C4-2B (cell line): ENCODE measurements around the gene XYLT1.

Experiments used
- H3K27ac ChIP-seq: fragments of 450-650 bp; 2 replicates; pipeline ENCODE4 v1.5.1; 2017
- CTCF ChIP-seq: fragments of 450-650 bp; conservative IDR thresholded peaks from 2 replicates; pipeline ENCODE4 v1.5.1; 2017; ENCODE audit warnings: mild to moderate bottlenecking
- ZFX ChIP-seq: fragments of 450-650 bp; IDR thresholded peaks from 2 replicates; pipeline ENCODE4 v1.6.1; 2017

The XYLT1 gene

DNA sequence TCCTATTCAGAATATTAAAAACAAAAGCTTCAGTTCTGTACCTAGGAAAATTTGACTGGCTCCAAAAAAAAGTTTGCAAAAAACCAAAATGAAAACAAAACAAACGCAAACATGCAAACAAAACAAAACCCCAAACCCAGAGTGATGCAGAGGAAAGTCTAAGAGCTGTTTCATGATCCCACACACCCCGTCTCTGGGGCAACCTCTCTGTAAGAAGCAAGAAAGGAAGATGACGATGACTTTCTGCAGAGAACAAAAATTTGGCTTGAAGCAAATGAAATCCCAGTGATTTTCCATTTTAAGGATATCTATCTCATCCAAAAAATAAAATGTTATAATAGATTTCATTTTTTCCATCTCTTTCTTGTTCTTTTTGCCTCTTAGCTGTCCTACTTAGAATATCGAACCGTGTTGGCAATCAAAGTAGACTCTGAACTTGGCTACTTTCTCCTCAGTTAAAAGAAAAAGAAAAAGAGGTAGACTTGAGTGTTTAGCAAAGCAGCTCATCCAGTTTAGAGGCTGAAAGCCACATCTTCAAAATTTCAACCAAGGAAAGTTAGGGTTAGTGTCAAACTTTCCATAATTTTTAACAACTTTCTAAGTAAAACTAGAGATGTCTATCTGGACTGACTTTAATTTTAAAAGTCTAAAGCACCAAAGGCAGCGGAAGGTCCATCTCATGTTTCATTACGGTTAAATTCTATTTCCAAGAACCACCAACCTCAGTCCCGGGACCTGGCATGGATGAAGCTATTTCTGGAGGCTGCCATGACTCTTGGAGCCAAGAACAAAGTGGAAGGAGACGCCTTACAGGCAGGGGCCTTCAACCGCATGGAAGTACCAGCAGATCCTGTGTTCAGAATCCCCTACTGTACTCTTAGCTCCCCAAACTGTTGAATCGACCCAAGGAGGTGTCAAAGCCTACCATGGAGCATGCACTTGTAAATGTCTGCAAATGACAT is 180.8 kb downstream of the XYLT1 start:
- no peak overlapping the region for H3K27ac ChIP-seq
- TF ChIP-seq CTCF (no peak), ZFX (no peak)

DNA sequence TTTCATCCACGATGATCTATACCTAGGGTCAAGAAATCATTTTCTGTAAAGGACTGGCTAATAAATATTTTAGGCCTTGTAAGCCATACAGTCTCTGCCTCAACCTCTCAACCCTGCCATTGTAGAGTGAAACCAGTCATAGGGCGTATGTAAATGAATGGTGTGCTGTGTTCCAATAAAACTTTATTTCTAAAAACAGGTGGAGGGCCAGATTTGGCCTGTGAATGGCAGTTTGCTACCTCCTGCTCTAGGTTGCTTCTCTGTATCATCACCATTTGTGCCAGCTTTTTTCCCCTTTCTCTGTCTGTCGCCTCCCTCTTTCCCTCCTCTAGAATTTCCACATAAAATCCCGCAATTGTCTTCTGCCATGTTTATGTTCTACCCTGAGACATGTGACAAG is 181.7 kb downstream of the XYLT1 start:
- no peak overlapping the region for H3K27ac ChIP-seq
- no peak for TF ChIP-seq ZFX
- no peak for TF ChIP-seq CTCF

- H3K27ac ChIP-seq = no peak overlapping the region
- TF ChIP-seq ZFX (no peak), CTCF (no peak)
Measured at GRCh38 chr16:17287166-17287800, 183.5 kb downstream of the XYLT1 start.

- TF ChIP-seq CTCF (no peak), ZFX (no peak)
- no peak overlapping the region for H3K27ac ChIP-seq
Measured at GRCh38 chr16:17286443-17286842, 184.3 kb downstream of the XYLT1 start.

GRCh38 chr16:17283016-17283415 is 187.7 kb downstream of the XYLT1 start:
- TF ChIP-seq ZFX (no peak), CTCF (no peak)
- H3K27ac ChIP-seq = no peak overlapping the region

GRCh38 chr16:17282247-17282646 is 188.5 kb downstream of the XYLT1 start:
- TF ChIP-seq ZFX (no peak), CTCF (no peak)
- no peak overlapping the region for H3K27ac ChIP-seq

- TF ChIP-seq CTCF (no peak), ZFX (no peak)
- no peak overlapping the region for H3K27ac ChIP-seq
Measured at GRCh38 chr16:17281052-17281451, 189.7 kb downstream of the XYLT1 start.
